Uterus (tissue), 4 donors: ENCODE measurements around the gene PLRG1. TPM values are rescaled to one million over a fixed set of nuclear protein-coding genes. Genes with fewer than 3 reads are reported as not detected.
A peak's percentile ranks its signal among the peaks of the same experiment; 100 is the strongest.

ENCODE experiments used
- DNase-seq, 2 donors: peaks; one replicate each; pipeline ENCODE4 v3.0.0-alpha.2; 2019 to 2020
- H3K27ac ChIP-seq, 2 donors: fragments of 200-600 bp; sonication (generic); 1 replicate in 1 of 2; 2 replicates in 1 of 2; pipeline ENCODE4 v1.5.1; 2016 to 2018
- H3K27me3 ChIP-seq, 2 donors: fragments of 200-600 bp; sonication (generic); one replicate each; pipeline ENCODE4 v1.5.1; 2018 to 2019; ENCODE audit warnings: control low read depth in 1 of 2
- H3K36me3 ChIP-seq, 2 donors: fragments of 200-600 bp; sonication (generic); one replicate each; pipeline ENCODE4 v1.5.1; 2019; ENCODE audit warnings: control low read depth in 1 of 2
- H3K4me1 ChIP-seq, 2 donors: fragments of 200-600 bp; sonication (generic); one replicate each; pipeline ENCODE4 v1.5.1; 2018 to 2019; ENCODE audit warnings: control low read depth in 1 of 2
- H3K4me3 ChIP-seq, 2 donors: fragments of 200-600 bp; sonication (generic); 1 replicate in 1 of 2; 2 replicates in 1 of 2; pipeline ENCODE4 v1.5.1; 2018 to 2019; ENCODE audit warnings: mild to moderate bottlenecking in 1 of 2
- H3K9me3 ChIP-seq, 2 donors: fragments of 200-600 bp; sonication (generic); one replicate each; pipeline ENCODE4 v1.5.1; 2019; ENCODE audit warnings: control low read depth in 1 of 2
- POLR2A ChIP-seq, 2 donors: fragments of 450-650 bp; IDR thresholded peaks; one replicate each; pipeline ENCODE4 v1.6.1; 2016; ENCODE audit warnings: antibody characterized with exemption in 2 of 2, mild to moderate bottlenecking in 1 of 2, moderate library complexity in 1 of 2
- intact Hi-C: fragments of 100-400 bp; cut with DNase I; formaldehyde crosslinking; loops from one replicate; pipeline ENCODE4 v1.15.1; 2023; ENCODE audit warnings: low total_unique reads
- total RNA-seq, 4 donors: library from RNA; depleted of rRNA in 3 of 4; stranded (reverse); fragments of >200 nt in 3 of 4; gene quantifications; one replicate each; pipeline versions ENCODE4 v1.1.0 to v1.2.4, GENCODE V29; 2014 to 2023
- TF ChIP-seq, protein P1 (sequence below), 4 experiments: fragments of 200-600 bp in 2 of 4; fragments of 450-650 bp in 2 of 4; sonication (generic) in 2 of 4; IDR thresholded peaks; one replicate each; pipeline ENCODE4 v1.5.1; 2016 to 2019; ENCODE audit warnings: antibody characterized with exemption in 4 of 4, mild to moderate bottlenecking in 2 of 4, moderate library complexity in 1 of 4
- donor health status: DM: yes; HTN: yes; CAD: no.

Gene PLRG1
- total RNA-seq, 4 donors from 2014 or later: 24.1 to 99.1 (median 85.2) TPM

GRCh38 chr4:154502111-154502510 lies 48.1 kb downstream of the PLRG1 start:
- H3K27ac ChIP-seq: no peak overlapping the region
- no peak overlapping the region for H3K4me3 ChIP-seq
- no peaks in the 10 kb centered on the region for H3K9me3 ChIP-seq
- intact Hi-C loops: no loop called here
- H3K4me1 ChIP-seq: no peaks in the 10 kb centered on the region
- no peaks in the 10 kb centered on the region for H3K36me3 ChIP-seq
- H3K27me3 ChIP-seq: no peaks in the 10 kb centered on the region
- TF ChIP-seq, protein P1, sequence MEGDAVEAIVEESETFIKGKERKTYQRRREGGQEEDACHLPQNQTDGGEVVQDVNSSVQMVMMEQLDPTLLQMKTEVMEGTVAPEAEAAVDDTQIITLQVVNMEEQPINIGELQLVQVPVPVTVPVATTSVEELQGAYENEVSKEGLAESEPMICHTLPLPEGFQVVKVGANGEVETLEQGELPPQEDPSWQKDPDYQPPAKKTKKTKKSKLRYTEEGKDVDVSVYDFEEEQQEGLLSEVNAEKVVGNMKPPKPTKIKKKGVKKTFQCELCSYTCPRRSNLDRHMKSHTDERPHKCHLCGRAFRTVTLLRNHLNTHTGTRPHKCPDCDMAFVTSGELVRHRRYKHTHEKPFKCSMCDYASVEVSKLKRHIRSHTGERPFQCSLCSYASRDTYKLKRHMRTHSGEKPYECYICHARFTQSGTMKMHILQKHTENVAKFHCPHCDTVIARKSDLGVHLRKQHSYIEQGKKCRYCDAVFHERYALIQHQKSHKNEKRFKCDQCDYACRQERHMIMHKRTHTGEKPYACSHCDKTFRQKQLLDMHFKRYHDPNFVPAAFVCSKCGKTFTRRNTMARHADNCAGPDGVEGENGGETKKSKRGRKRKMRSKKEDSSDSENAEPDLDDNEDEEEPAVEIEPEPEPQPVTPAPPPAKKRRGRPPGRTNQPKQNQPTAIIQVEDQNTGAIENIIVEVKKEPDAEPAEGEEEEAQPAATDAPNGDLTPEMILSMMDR (IDR thresholded peaks at IDR 0.05): no peak
- TF ChIP-seq POLR2A (IDR thresholded peaks at IDR 0.05): no peak
- DNase-seq: no peak

DNA sequence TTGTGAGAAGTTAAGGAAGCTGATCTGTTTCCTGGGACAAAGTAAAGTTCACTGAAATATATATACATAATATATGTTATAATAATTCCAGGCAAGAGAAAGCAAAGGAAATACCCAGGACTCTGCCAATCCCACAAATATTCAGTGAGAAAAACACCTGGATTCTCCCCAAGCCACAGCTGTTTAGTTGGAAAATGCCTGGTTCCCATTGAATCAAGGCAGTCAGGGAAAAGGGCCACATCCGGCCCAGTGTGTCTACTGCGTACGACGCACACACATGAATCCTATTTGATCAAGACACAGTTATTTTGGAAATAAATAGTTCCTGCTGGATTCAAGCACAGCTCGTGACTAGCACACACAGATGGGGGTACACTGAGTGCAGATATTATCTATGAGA lies 52.3 kb downstream of the PLRG1 start:
- TF ChIP-seq, protein P1 (IDR thresholded peaks at IDR 0.05): no peak
- TF ChIP-seq POLR2A (IDR thresholded peaks at IDR 0.05): no peak
- Histone ChIP-seq H3K36me3 (no peaks in the 10 kb centered on the region), H3K27me3 (no peaks in the 10 kb centered on the region), H3K9me3 (no peaks in the 10 kb centered on the region), H3K4me1 (no peaks in the 10 kb centered on the region), H3K27ac (no peak overlapping the region), H3K4me3 (no peak overlapping the region)
- no peak for DNase-seq
- intact Hi-C loops: no loop called here

GRCh38 chr4:154495867-154496266 lies 54.3 kb downstream of the PLRG1 start:
- H3K36me3 ChIP-seq: no peaks in the 10 kb centered on the region
- no peaks in the 10 kb centered on the region for H3K9me3 ChIP-seq
- no peak overlapping the region for H3K27ac ChIP-seq
- TF ChIP-seq POLR2A (IDR thresholded peaks at IDR 0.05): no peak
- TF ChIP-seq, protein P1 (IDR thresholded peaks at IDR 0.05): no peak
- H3K27me3 ChIP-seq: no peaks in the 10 kb centered on the region
- H3K4me1 ChIP-seq: no peaks in the 10 kb centered on the region
- intact Hi-C loops: no loop called here
- no peak overlapping the region for H3K4me3 ChIP-seq
- DNase-seq: no peak

GRCh38 chr4:154492288-154492687 lies 57.9 kb downstream of the PLRG1 start:
- H3K27me3 ChIP-seq: no peaks in the 10 kb centered on the region
- TF ChIP-seq POLR2A (IDR thresholded peaks at IDR 0.05): no peak
- TF ChIP-seq, protein P1 (IDR thresholded peaks at IDR 0.05): no peak
- no peaks in the 10 kb centered on the region for H3K4me1 ChIP-seq
- intact Hi-C loops: no loop called here
- H3K9me3 ChIP-seq: no peaks in the 10 kb centered on the region
- H3K27ac ChIP-seq: no peak overlapping the region
- H3K4me3 ChIP-seq: no peak overlapping the region
- no peak for DNase-seq
- no peaks in the 10 kb centered on the region for H3K36me3 ChIP-seq

DNA sequence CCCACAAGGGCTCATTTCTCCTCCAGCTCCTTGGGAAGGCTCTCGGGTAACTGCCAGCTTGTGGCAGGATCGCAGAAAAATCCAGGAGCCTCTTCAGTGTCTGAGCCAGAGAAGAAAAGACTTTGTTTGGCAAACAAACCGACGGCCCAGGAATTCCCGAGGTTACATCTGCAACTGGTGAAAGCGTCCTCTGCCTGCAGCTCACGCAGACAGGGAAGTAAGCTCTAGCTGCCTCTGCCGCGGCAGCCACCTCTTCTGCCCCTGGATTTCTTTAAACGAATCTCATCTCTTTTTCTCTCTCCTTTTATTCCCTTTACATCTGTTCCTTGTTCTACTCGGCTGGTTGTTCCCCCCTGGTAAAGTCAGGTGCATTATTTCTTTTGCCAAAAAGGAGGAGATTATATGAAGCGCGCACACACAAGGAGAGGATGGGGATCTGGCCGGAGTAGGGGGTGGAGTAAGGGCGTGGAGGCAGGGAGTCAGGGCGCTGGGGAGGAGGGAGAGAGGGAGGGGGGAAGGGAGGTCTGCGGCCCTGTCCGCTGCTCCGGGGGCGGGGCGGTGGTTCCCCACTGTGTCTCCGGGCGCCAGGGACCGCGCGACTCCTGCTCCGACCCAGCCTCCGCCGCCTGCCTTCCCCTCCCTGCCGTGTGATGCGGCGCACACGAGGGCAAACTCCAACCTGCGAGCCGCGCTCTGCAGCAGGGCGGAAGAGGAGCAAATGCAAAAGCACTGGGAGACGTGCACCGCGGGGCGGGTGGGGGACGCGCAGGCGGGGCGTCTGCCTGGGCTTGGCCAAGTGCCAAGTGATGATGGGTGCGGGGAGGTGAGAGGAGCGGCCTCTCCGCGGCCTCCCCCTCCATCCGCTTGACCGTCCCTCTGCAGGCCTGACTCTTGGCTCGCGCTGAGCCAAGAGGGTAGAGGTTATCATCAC lies 58.6 kb downstream of the PLRG1 start, which contains the start of gene DCHS2:
Gene DCHS2 (minus strand): TSS at position 459 of the 931 bp plus-strand sequence. CDS start 444 bp downstream, at position 15.
- Histone ChIP-seq H3K27ac (peak within 1 kb of the TSS; percentile 55 to 70), H3K9me3 (no peaks in the 10 kb centered on the region), H3K36me3 (no peaks in the 10 kb centered on the region), H3K4me3 (peak within 1 kb of the TSS; percentile 33 to 46), H3K4me1 (no peaks in the 10 kb centered on the region), H3K27me3 (no peaks in the 10 kb centered on the region)
- DNase-seq: peak; percentile 53 to 56
- intact Hi-C loops: no loop called here
- TF ChIP-seq, protein P1 (IDR thresholded peaks at IDR 0.05): no peak
- no peak for TF ChIP-seq POLR2A (IDR thresholded peaks at IDR 0.05)
